Measurements from ENCODE around the gene IL6. TPM values are rescaled to one million over a fixed set of nuclear protein-coding genes. Genes with fewer than 3 reads are reported as not detected.

IL6 gene
- total and polyA plus RNA-seq, 2 of the 13 experiments (the other 11 are each of a cell fraction or from before 2014, with no cell fraction given) = not detected

GRCh38 chr7:22762866-22763265 lies 35.9 kb downstream of the IL6 start:
- no peaks in the 10 kb centered on the region for H3K79me2 ChIP-seq (ENCODE audit: insufficient read depth, low read length)
- ChIA-PET CTCF (ENCODE audit: low intra/inter-chr PET ratio, low total read pairs) (no interaction called here), POLR2A (no interaction called here)
- H4K20me1 ChIP-seq (ENCODE audit: insufficient read depth, low read length) = no peaks in the 10 kb centered on the region
- BruUV-seq (replicated peaks) = no TSS peak
- H3K27ac ChIP-seq (ENCODE audit: extremely low read length, insufficient read depth, low read length) = no peak overlapping the region
- TF ChIP-seq POLR2AphosphoS2 (IDR thresholded peaks at IDR 0.05; ENCODE audit: low read depth, low read length) = no peak
- no peak for TF ChIP-seq RAD21 (CRISPR knock-in tag; IDR thresholded peaks at IDR 0.05)
- TF ChIP-seq THRA (CRISPR knock-in tag; IDR thresholded peaks at IDR 0.05; ENCODE audit: borderline replicate concordance) = no peak
- no peak for TF ChIP-seq XBP1 (CRISPR knock-in tag; IDR thresholded peaks at IDR 0.05)
- TF ChIP-seq ZNF44 (CRISPR knock-in tag; IDR thresholded peaks at IDR 0.05) = no peak
- no peak for TF ChIP-seq ZNF350 (CRISPR knock-in tag; IDR thresholded peaks at IDR 0.05; ENCODE audit: borderline replicate concordance, low read depth)
- no peak for TF ChIP-seq ATF5 (CRISPR knock-in tag; IDR thresholded peaks at IDR 0.05; ENCODE audit: low read depth)
- TF ChIP-seq ZFP36 (IDR thresholded peaks at IDR 0.05; ENCODE audit: borderline replicate concordance, low read depth, low read length, partially characterized antibody) = no peak
- TF ChIP-seq, protein P1, sequence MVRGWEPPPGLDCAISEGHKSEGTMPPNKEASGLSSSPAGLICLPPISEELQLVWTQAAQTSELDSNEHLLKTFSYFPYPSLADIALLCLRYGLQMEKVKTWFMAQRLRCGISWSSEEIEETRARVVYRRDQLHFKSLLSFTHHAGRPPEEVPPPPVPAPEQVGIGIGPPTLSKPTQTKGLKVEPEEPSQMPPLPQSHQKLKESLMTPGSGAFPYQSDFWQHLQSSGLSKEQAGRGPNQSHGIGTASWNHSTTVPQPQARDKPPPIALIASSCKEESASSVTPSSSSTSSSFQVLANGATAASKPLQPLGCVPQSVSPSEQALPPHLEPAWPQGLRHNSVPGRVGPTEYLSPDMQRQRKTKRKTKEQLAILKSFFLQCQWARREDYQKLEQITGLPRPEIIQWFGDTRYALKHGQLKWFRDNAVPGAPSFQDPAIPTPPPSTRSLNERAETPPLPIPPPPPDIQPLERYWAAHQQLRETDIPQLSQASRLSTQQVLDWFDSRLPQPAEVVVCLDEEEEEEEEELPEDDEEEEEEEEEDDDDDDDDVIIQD (CRISPR knock-in tag; IDR thresholded peaks at IDR 0.05; ENCODE audit: low read depth) = no peak
- TF ChIP-seq ZZZ3 (CRISPR knock-in tag; IDR thresholded peaks at IDR 0.05; ENCODE audit: borderline replicate concordance) = no peak
- no peak for TF ChIP-seq ZFX (CRISPR knock-in tag; IDR thresholded peaks at IDR 0.05; ENCODE audit: low read depth)
- no peak for TF ChIP-seq ZNF451 (CRISPR knock-in tag; IDR thresholded peaks at IDR 0.05)
- ATAC-seq = no peak
- no peaks in the 10 kb centered on the region for H3K4me1 ChIP-seq (ENCODE audit: insufficient read depth, low read length)
- no peak overlapping the region for H3K9ac ChIP-seq (ENCODE audit: insufficient read depth, low read depth, low read length)
- FAIRE-seq = no peak
- no peak for DNase-seq (ENCODE audit: low spot score)
- intact Hi-C loops (cut with micrococcal nuclease; ENCODE audit: unreplicated experiment) = no loop called here
- 42% methylated on average over 3 of the region's 3 CpGs for WGBS (ENCODE audit: low lambda C conversion rate)
- H3K4me3 ChIP-seq (replicated peaks in 1 of 3; ENCODE audit: insufficient read depth in 1 of 3, low read depth in 2 of 3, low read length in 3 of 3) = no peak overlapping the region
- H3K27me3 ChIP-seq (ENCODE audit: control insufficient read depth in 1 of 2, insufficient read depth in 2 of 2, low read length in 2 of 2) = 0 out of 5 replicates have a peak, but pooled peaks cover 0 to 1% of the 10 kb centered on the region in 2 experiments
- no peak overlapping the region for H2AFZ ChIP-seq (ENCODE audit: low read length)
- peaks cover 8% of the 10 kb centered on the region; the same call in 1 of the 2 replicates for H3K9me3 ChIP-seq (ENCODE audit: low read length)
- in situ Hi-C loops (cut with HindIII; ENCODE audit: extremely low pct_ligation_motif_present, low pct_unique_long_range_greater_than_20kb) = no loop called here
- no peaks in the 10 kb centered on the region for H3K36me3 ChIP-seq (replicated peaks in 1 of 2; ENCODE audit: control insufficient read depth in 1 of 2, insufficient read depth in 2 of 2, low read length in 2 of 2)
- no peak overlapping the region for H3K4me2 ChIP-seq (ENCODE audit: low read depth, low read length)

All from HepG2 (cell line).